OCI-LY3 (cell line): ENCODE results near the gene MTMR8.

ENCODE experiments used
- H2AFZ ChIP-seq: fragments of 200-600, 300-600 bp; shearing (Covaris generic); 2 replicates; pipeline ENCODE4 v1.6.0; 2014; ENCODE audit warnings: antibody characterized with exemption, low read depth, low read length
- H3K27ac ChIP-seq: fragments of 200-600, 300-600 bp; sonication (generic); 2 replicates; pipeline ENCODE4 v1.5.1; 2014; ENCODE audit warnings: mild to moderate bottlenecking, low read length, moderate library complexity, mixed read lengths
- H3K27me3 ChIP-seq: fragments of 200-600, 300-600 bp; sonication (generic); 2 replicates; pipeline ENCODE4 v1.6.1; 2014; ENCODE audit warnings: low read depth, low read length, mixed read lengths
- H3K36me3 ChIP-seq: fragments of 200-600, 300-600 bp; sonication (generic); replicated peaks from 2 replicates; pipeline ENCODE3; 2014; ENCODE audit warnings: low read depth, low read length, mixed read lengths
- H3K4me1 ChIP-seq: fragments of 300-600, 200-600 bp; sonication (generic); 2 replicates; pipeline ENCODE4 v1.6.1; 2014; ENCODE audit warnings: low read length, mixed read lengths
- H3K4me2 ChIP-seq: fragments of 200-600, 300-600 bp; sonication (generic); 2 replicates; pipeline ENCODE4 v1.6.1; 2014; ENCODE audit warnings: low read length, mixed read lengths
- H3K4me3 ChIP-seq: fragments of 300-600, 200-600 bp; sonication (generic); 2 replicates; pipeline ENCODE4 v1.5.1; 2014; ENCODE audit warnings: antibody characterized with exemption, mild to moderate bottlenecking, low read length, moderate library complexity
- H3K79me2 ChIP-seq: fragments of 300-600, 200-600 bp; shearing (Covaris generic); 2 replicates; pipeline ENCODE4 v1.6.1; 2014; ENCODE audit warnings: mild to moderate bottlenecking, low read length, mixed read lengths
- H3K9ac ChIP-seq: fragments of 300-600, 200-600 bp; shearing (Covaris generic); 2 replicates; pipeline ENCODE4 v1.6.0; 2014; ENCODE audit warnings: mild to moderate bottlenecking, low read length, moderate library complexity
- H3K9me3 ChIP-seq: fragments of 200-600, 300-600 bp; shearing (Covaris generic); 2 replicates; pipeline ENCODE4 v1.6.1; 2014; ENCODE audit warnings: low read length, mixed read lengths; ENCODE audit not compliant: insufficient read depth
- H4K20me1 ChIP-seq: fragments of 200-600, 300-600 bp; sonication (generic); 2 replicates; pipeline ENCODE4 v1.6.1; 2016; ENCODE audit warnings: low read length, mixed read lengths; ENCODE audit not compliant: insufficient read depth
- CTCF ChIP-seq: fragments of 200-600, 300-600 bp; sonication (generic); IDR thresholded peaks from 2 replicates; pipeline ENCODE4 v1.5.1; 2014; ENCODE audit warnings: antibody characterized with exemption, low read length, low read depth
- EZH2phosphoT487 ChIP-seq: fragments of 200-600 bp; shearing (Covaris generic); IDR thresholded peaks from 2 replicates; pipeline ENCODE4 v1.6.1; 2018; ENCODE audit warnings: antibody characterized with exemption, mixed run types, low read depth

The MTMR8 gene

DNA sequence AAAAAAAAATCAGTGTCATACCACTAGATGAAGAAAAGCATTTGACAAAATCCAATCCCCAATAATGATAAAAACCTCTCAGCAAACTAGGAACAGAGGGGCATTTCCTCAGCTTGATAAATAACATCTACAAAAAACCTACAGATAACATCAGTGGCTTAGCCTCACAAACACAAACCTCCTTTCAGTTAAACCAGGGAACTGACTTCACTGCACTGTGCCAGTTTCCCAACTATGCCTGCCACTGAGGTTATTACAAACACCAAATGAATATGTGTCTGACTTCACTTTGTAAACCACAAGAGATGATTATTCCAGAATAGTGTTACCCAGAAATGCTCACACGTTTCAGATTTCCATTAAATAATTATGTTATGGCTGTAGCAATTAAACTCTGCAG, 15.3 kb downstream of the MTMR8 start:
- no peak overlapping the region for H3K27ac ChIP-seq
- no peak overlapping the region for H3K4me2 ChIP-seq
- TF ChIP-seq CTCF (no peak), EZH2phosphoT487 (no peak)
- no peaks in the 10 kb centered on the region for H3K4me1 ChIP-seq
- no peak overlapping the region for H2AFZ ChIP-seq
- no peaks in the 10 kb centered on the region for H3K36me3 ChIP-seq
- no peaks in the 10 kb centered on the region for H3K79me2 ChIP-seq
- no peaks in the 10 kb centered on the region for H3K9me3 ChIP-seq
- no peaks in the 10 kb centered on the region for H3K27me3 ChIP-seq
- no peak overlapping the region for H3K4me3 ChIP-seq
- H3K9ac ChIP-seq: no peak overlapping the region
- no peaks in the 10 kb centered on the region for H4K20me1 ChIP-seq

- Histone ChIP-seq H3K79me2 (no peaks in the 10 kb centered on the region), H3K36me3 (no peaks in the 10 kb centered on the region), H3K4me1 (no peaks in the 10 kb centered on the region), H3K9ac (no peak overlapping the region), H2AFZ (no peak overlapping the region), H3K27me3 (no peaks in the 10 kb centered on the region), H3K4me3 (no peak overlapping the region), H3K4me2 (no peak overlapping the region), H4K20me1 (no peaks in the 10 kb centered on the region), H3K9me3 (no peaks in the 10 kb centered on the region), H3K27ac (no peak overlapping the region)
- TF ChIP-seq CTCF (no peak), EZH2phosphoT487 (no peak)
Observed at GRCh38 chrX:64377753-64378152, 17.5 kb downstream of the MTMR8 start.

GRCh38 chrX:64352081-64352480, 43.2 kb downstream of the MTMR8 start:
- Histone ChIP-seq H3K9ac (no peak overlapping the region), H3K4me1 (no peaks in the 10 kb centered on the region), H3K4me3 (no peak overlapping the region), H3K27ac (no peak overlapping the region), H3K79me2 (no peaks in the 10 kb centered on the region), H3K4me2 (no peak overlapping the region), H2AFZ (no peak overlapping the region), H3K36me3 (no peaks in the 10 kb centered on the region), H4K20me1 (no peaks in the 10 kb centered on the region), H3K27me3 (no peaks in the 10 kb centered on the region), H3K9me3 (no peaks in the 10 kb centered on the region)
- TF ChIP-seq CTCF (no peak), EZH2phosphoT487 (no peak)

- TF ChIP-seq CTCF (no peak), EZH2phosphoT487 (no peak)
- Histone ChIP-seq H4K20me1 (no peaks in the 10 kb centered on the region), H3K9me3 (no peaks in the 10 kb centered on the region), H3K27me3 (no peaks in the 10 kb centered on the region), H3K4me2 (no peak overlapping the region), H3K27ac (no peak overlapping the region), H3K4me1 (no peaks in the 10 kb centered on the region), H3K36me3 (no peaks in the 10 kb centered on the region), H3K9ac (no peak overlapping the region), H3K79me2 (no peaks in the 10 kb centered on the region), H3K4me3 (no peak overlapping the region), H2AFZ (no peak overlapping the region)
Observed at GRCh38 chrX:64350521-64350920, 44.7 kb downstream of the MTMR8 start.
